Body of pancreas (tissue), 4 donors: ENCODE measurements around the gene DDX41. TPM values are rescaled to one million over a fixed set of nuclear protein-coding genes. Genes with fewer than 3 reads are reported as not detected.

Source experiments
- ATAC-seq: fragments of 150-250 bp; one replicate; pipeline ENCODE4 v1.9.1; 2016
- DNase-seq, 4 donors: peaks; one replicate each; pipeline ENCODE4 v3.0.0-alpha.2; 2019
- H3K27ac ChIP-seq, 4 donors: fragments of 200-600 bp; sonication (generic); 1 replicate in 3 of 4; 2 replicates in 1 of 4; pipeline versions ENCODE4 v1.5.1 to v1.6.1; 2016 to 2019; ENCODE audit warnings: mild to moderate bottlenecking in 1 of 4, mixed read lengths in 1 of 4, moderate library complexity in 1 of 4
- H3K27me3 ChIP-seq, 2 donors: fragments of 200-600 bp; sonication (generic); one replicate each; pipeline ENCODE4 v1.6.0; 2016; ENCODE audit warnings: mild to moderate bottlenecking in 1 of 2
- H3K36me3 ChIP-seq, 2 donors: fragments of 200-600 bp; sonication (generic); replicated peaks in 1 of 2; 2 replicates each; pipeline ENCODE4 v1.5.1; 2016; ENCODE audit warnings: low read depth in 2 of 2; ENCODE audit not compliant: insufficient read depth in 1 of 2
- H3K4me1 ChIP-seq: fragments of 200-600 bp; sonication (generic); one replicate; pipeline ENCODE4 v1.6.0; 2016
- H3K4me3 ChIP-seq, 2 donors: fragments of 200-600 bp; sonication (generic); 1 replicate in 1 of 2; 2 replicates in 1 of 2; pipeline ENCODE4 v1.5.1; 2016 to 2019
- H3K9me3 ChIP-seq, 3 donors: fragments of 200-600 bp; sonication (generic); 1 replicate in 2 of 3; 2 replicates in 1 of 3; pipeline ENCODE4 v1.5.1; 2016
- POLR2A ChIP-seq, 3 donors: fragments of 450-650 bp; IDR thresholded peaks; one replicate each; pipeline ENCODE4 v1.6.1; 2016; ENCODE audit warnings: antibody characterized with exemption in 3 of 3, mild to moderate bottlenecking in 2 of 3
- WGBS, 2 donors: methylation state at CpG; one replicate each; pipeline ENCODE4 v1.1.5; 2017; 5-methylcytosine and 5-hydroxymethylcytosine counted together
- intact Hi-C: fragments of 100-400 bp; cut with DNase I; formaldehyde crosslinking; loops from one replicate; pipeline ENCODE4 v1.15.1; 2023
- total RNA-seq, 2 donors: library from RNA; depleted of rRNA; stranded (reverse); fragments of >200 nt; gene quantifications; one replicate each; pipeline ENCODE4 v1.1.0, GENCODE V29; 2016
- TF ChIP-seq, protein P1 (sequence below), 7 experiments: fragments of 450-650 bp in 4 of 7; fragments of 200-600 bp in 3 of 7; sonication (generic) in 3 of 7; IDR thresholded peaks; one replicate each; pipeline ENCODE4 v1.5.1; 2016 to 2019; ENCODE audit warnings: antibody characterized with exemption in 7 of 7

The DDX41 gene
- total RNA-seq, 2 donors from 2014 or later, result 86.1 to 115 TPM

GRCh38 chr5:177545487-177546257 is 28.9 kb upstream of the DDX41 start:
- peaks cover 46% of the 10 kb centered on the region for H3K4me1 ChIP-seq
- TF ChIP-seq, protein P1, sequence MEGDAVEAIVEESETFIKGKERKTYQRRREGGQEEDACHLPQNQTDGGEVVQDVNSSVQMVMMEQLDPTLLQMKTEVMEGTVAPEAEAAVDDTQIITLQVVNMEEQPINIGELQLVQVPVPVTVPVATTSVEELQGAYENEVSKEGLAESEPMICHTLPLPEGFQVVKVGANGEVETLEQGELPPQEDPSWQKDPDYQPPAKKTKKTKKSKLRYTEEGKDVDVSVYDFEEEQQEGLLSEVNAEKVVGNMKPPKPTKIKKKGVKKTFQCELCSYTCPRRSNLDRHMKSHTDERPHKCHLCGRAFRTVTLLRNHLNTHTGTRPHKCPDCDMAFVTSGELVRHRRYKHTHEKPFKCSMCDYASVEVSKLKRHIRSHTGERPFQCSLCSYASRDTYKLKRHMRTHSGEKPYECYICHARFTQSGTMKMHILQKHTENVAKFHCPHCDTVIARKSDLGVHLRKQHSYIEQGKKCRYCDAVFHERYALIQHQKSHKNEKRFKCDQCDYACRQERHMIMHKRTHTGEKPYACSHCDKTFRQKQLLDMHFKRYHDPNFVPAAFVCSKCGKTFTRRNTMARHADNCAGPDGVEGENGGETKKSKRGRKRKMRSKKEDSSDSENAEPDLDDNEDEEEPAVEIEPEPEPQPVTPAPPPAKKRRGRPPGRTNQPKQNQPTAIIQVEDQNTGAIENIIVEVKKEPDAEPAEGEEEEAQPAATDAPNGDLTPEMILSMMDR (IDR thresholded peaks at IDR 0.05), result no peak
- TF ChIP-seq POLR2A (IDR thresholded peaks at IDR 0.05), result no peak
- peak in 3 of 4 donors; percentile 28 to 71 (median 31) for DNase-seq
- H3K9me3 ChIP-seq, result no peaks in the 10 kb centered on the region
- H3K27me3 ChIP-seq, result no peaks in the 10 kb centered on the region
- peak overlapping the region in 2 of 4 donors; percentile 51 to 64 for H3K27ac ChIP-seq
- WGBS, 2 donors, result 68 to 79% methylated on average over 4 of the region's 4 CpGs
- H3K4me3 ChIP-seq, result no peak overlapping the region
- no peaks in the 10 kb centered on the region for H3K36me3 ChIP-seq
- intact Hi-C loops, result no loop called here
- ATAC-seq, result peak; percentile 40

- Histone ChIP-seq H3K36me3 (no peaks in the 10 kb centered on the region), H3K9me3 (no peaks in the 10 kb centered on the region), H3K4me1 (peaks cover 48% of the 10 kb centered on the region), H3K4me3 (no peak overlapping the region), H3K27me3 (no peaks in the 10 kb centered on the region), H3K27ac (no peak overlapping the region)
- no peak for ATAC-seq
- WGBS, 2 donors, result 83 to 91% methylated on average over 4 of the region's 4 CpGs
- intact Hi-C loops, result no loop called here
- no peak for TF ChIP-seq POLR2A (IDR thresholded peaks at IDR 0.05)
- TF ChIP-seq, protein P1 (IDR thresholded peaks at IDR 0.05), result no peak
- no peak for DNase-seq
Measured at GRCh38 chr5:177542816-177543465, 26.2 kb upstream of the DDX41 start.

DNA sequence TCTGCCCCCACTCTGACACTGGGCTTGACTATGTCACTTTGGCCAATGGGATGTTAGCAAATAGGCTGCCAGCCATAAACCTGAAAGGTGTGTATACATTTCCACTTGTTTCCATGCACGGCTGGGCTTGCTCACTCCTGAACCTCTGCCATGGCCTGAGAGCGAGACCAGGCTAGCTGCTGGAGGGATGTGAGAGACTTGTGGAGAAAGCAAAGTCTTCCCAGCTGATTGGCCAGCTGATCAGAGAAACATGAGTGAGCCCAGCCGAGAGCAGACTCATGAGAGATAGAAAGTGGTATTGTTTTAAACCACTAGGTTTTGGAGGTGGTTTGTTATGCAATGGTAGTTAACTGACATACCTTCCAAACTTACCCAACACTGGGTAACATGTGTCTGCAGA is 23.7 kb upstream of the DDX41 start:
- H3K4me3 ChIP-seq, result no peak overlapping the region
- H3K4me1 ChIP-seq, result peaks cover 46% of the 10 kb centered on the region
- H3K27me3 ChIP-seq, result no peaks in the 10 kb centered on the region
- no peak overlapping the region for H3K27ac ChIP-seq
- H3K36me3 ChIP-seq, result peaks cover 0 to 6% of the 10 kb centered on the region in 2 donors
- TF ChIP-seq POLR2A (IDR thresholded peaks at IDR 0.05), result no peak
- TF ChIP-seq, protein P1 (IDR thresholded peaks at IDR 0.05), result no peak
- ATAC-seq (no peak), DNase-seq (no peak)
- 49 to 67% methylated on average over 3 of the region's 3 CpGs for WGBS, 2 donors
- intact Hi-C loops, result no loop called here
- H3K9me3 ChIP-seq, result no peaks in the 10 kb centered on the region

GRCh38 chr5:177539411-177539810 is 22.6 kb upstream of the DDX41 start:
- no peaks in the 10 kb centered on the region for H3K27me3 ChIP-seq
- H3K9me3 ChIP-seq, result no peaks in the 10 kb centered on the region
- H3K36me3 ChIP-seq, result peaks cover 0 to 6% of the 10 kb centered on the region in 2 donors
- TF ChIP-seq POLR2A (IDR thresholded peaks at IDR 0.05), result no peak
- TF ChIP-seq, protein P1 (IDR thresholded peaks at IDR 0.05), result no peak
- peak overlapping the region in 2 of 4 donors; percentile 6 to 76 for H3K27ac ChIP-seq
- 78 to 93% methylated on average over 2 of the region's 2 CpGs for WGBS, 2 donors
- no peak for DNase-seq
- peaks cover 39% of the 10 kb centered on the region for H3K4me1 ChIP-seq
- intact Hi-C loops, result no loop called here
- ATAC-seq, result peak; percentile 20
- H3K4me3 ChIP-seq, result no peak overlapping the region
